ENCODE results near the gene ASH1L. TPM values are rescaled to one million over a fixed set of nuclear protein-coding genes. Genes with fewer than 3 reads are reported as not detected.

ASH1L gene
- total and polyA plus RNA-seq, 9 of the 15 experiments (the other 6 are each of a cell fraction or from before 2014, with no cell fraction given) = 2.0 to 23.3 (median 14.6) TPM

DNA sequence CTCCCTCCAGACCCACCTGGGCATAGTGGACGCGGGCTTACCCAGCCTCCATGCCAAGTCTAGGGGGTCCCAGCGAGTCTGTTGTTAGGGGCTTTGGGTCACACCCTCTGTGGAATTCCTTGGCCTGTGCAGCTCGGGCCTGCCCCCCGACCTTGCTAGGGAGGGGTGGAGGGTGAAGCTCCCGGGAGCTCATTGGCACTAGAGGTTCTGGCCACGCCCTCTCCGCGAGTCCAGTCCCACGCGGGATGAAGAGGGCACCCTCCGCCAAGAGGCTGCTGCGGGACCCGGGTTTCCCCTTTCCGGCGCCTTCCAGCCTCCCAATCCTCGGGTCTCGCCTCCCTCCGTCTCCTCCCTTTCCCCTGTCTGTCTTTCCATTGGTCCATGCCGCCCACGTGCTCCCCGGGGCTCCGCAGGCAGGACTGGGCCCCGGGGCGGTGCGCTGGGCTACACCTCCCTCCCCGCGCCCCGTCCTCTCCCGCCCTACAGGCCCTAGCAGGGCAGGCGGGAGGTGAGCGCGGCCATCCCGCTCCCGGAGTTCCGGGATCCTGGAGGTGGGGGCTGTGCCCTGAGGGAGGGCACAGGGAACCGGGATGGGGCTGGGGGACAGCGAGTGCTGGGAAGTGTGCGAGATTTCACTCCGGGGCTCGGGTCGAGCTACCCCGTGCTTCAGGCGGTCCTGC is 238.4 kb downstream of the ASH1L start (continued):
- TF ChIP-seq, protein P1, sequence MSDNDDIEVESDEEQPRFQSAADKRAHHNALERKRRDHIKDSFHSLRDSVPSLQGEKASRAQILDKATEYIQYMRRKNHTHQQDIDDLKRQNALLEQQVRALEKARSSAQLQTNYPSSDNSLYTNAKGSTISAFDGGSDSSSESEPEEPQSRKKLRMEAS (CRISPR knock-in tag; IDR thresholded peaks at IDR 0.05) = peak; percentile 94
- TF ChIP-seq, protein P2, sequence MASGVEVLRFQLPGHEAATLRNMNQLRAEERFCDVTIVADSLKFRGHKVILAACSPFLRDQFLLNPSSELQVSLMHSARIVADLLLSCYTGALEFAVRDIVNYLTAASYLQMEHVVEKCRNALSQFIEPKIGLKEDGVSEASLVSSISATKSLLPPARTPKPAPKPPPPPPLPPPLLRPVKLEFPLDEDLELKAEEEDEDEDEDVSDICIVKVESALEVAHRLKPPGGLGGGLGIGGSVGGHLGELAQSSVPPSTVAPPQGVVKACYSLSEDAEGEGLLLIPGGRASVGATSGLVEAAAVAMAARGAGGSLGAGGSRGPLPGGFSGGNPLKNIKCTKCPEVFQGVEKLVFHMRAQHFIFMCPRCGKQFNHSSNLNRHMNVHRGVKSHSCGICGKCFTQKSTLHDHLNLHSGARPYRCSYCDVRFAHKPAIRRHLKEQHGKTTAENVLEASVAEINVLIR (CRISPR knock-in tag; IDR thresholded peaks at IDR 0.05) = no peak
- TF ChIP-seq MXI1 (IDR thresholded peaks at IDR 0.05; ENCODE audit: low read depth, low read length) (peak; percentile 70; the same call in 1 of the 2 replicates), ESRRB (CRISPR knock-in tag; IDR thresholded peaks at IDR 0.05; ENCODE audit: borderline replicate concordance) (no peak), ZNF445 (CRISPR knock-in tag; IDR thresholded peaks at IDR 0.05; ENCODE audit: low read depth) (no peak), SAFB (IDR thresholded peaks at IDR 0.05; ENCODE audit: borderline replicate concordance, low read depth, low read length) (peak; percentile 71; the same call in 1 of the 2 replicates), EZH2 (IDR thresholded peaks at IDR 0.05; ENCODE audit: borderline replicate concordance, low read depth, low read length) (no peak), WHSC1 (IDR thresholded peaks at IDR 0.05; ENCODE audit: low read length) (no peak), NCOA6 (IDR thresholded peaks at IDR 0.05) (no peak), ZNF764 (CRISPR knock-in tag; IDR thresholded peaks at IDR 0.05; ENCODE audit: low read depth) (no peak), HOXB6 (CRISPR knock-in tag; IDR thresholded peaks at IDR 0.05; ENCODE audit: borderline replicate concordance) (no peak), GTF2A2 (tag; IDR thresholded peaks at IDR 0.05) (no peak), POLR2H (tag; IDR thresholded peaks at IDR 0.05; ENCODE audit: low read depth) (no peak), SRSF3 (IDR thresholded peaks at IDR 0.05; ENCODE audit: insufficient read depth, low read length) (no peak), RBM15 (IDR thresholded peaks at IDR 0.05; ENCODE audit: insufficient read depth, low read length) (no peak), ZNF707 (CRISPR knock-in tag; conservative IDR thresholded peaks at IDR 0.05) (no peak), C11orf30 (IDR thresholded peaks at IDR 0.05; ENCODE audit: low read depth) (no peak), POLR3A (IDR thresholded peaks at IDR 0.05; ENCODE audit: borderline replicate concordance, extremely low read depth, insufficient read depth, insufficient read length) (no peak), TCFL5 (CRISPR knock-in tag; conservative IDR thresholded peaks at IDR 0.05) (no peak)
- TF ChIP-seq, protein P3, sequence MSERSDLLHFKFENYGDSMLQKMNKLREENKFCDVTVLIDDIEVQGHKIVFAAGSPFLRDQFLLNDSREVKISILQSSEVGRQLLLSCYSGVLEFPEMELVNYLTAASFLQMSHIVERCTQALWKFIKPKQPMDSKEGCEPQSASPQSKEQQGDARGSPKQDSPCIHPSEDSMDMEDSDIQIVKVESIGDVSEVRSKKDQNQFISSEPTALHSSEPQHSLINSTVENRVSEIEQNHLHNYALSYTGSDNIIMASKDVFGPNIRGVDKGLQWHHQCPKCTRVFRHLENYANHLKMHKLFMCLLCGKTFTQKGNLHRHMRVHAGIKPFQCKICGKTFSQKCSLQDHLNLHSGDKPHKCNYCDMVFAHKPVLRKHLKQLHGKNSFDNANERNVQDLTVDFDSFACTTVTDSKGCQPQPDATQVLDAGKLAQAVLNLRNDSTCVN (CRISPR knock-in tag; IDR thresholded peaks at IDR 0.05) = no peak
- TF ChIP-seq, protein P4, sequence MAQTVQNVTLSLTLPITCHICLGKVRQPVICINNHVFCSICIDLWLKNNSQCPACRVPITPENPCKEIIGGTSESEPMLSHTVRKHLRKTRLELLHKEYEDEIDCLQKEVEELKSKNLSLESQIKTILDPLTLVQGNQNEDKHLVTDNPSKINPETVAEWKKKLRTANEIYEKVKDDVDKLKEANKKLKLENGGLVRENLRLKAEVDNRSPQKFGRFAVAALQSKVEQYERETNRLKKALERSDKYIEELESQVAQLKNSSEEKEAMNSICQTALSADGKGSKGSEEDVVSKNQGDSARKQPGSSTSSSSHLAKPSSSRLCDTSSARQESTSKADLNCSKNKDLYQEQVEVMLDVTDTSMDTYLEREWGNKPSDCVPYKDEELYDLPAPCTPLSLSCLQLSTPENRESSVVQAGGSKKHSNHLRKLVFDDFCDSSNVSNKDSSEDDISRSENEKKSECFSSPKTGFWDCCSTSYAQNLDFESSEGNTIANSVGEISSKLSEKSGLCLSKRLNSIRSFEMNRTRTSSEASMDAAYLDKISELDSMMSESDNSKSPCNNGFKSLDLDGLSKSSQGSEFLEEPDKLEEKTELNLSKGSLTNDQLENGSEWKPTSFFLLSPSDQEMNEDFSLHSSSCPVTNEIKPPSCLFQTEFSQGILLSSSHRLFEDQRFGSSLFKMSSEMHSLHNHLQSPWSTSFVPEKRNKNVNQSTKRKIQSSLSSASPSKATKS (CRISPR knock-in tag; IDR thresholded peaks at IDR 0.05) = no peak
- TF ChIP-seq, protein P5, sequence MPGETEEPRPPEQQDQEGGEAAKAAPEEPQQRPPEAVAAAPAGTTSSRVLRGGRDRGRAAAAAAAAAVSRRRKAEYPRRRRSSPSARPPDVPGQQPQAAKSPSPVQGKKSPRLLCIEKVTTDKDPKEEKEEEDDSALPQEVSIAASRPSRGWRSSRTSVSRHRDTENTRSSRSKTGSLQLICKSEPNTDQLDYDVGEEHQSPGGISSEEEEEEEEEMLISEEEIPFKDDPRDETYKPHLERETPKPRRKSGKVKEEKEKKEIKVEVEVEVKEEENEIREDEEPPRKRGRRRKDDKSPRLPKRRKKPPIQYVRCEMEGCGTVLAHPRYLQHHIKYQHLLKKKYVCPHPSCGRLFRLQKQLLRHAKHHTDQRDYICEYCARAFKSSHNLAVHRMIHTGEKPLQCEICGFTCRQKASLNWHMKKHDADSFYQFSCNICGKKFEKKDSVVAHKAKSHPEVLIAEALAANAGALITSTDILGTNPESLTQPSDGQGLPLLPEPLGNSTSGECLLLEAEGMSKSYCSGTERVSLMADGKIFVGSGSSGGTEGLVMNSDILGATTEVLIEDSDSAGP (CRISPR knock-in tag; IDR thresholded peaks at IDR 0.05) = no peak
